ENCODE measurements around the gene WIF1. TPM values are rescaled to one million over a fixed set of nuclear protein-coding genes. Genes with fewer than 3 reads are reported as not detected.
A peak's percentile ranks its signal among the peaks of the same experiment; 100 is the strongest.

The WIF1 gene
- polyA plus RNA-seq, 1 experiment: not detected

GRCh38 chr12:65106948-65107347 is 14.2 kb downstream of the WIF1 start:
- H3K36me3 ChIP-seq (ENCODE audit: control insufficient read depth, insufficient read depth, low read length): no peaks in the 10 kb centered on the region
- TF ChIP-seq CTCF (IDR thresholded peaks at IDR 0.05; ENCODE audit: insufficient read depth, low read depth, low read length): peak; percentile 33; the same call in 1 of the 2 replicates
- POLR2A ChIA-PET: no interaction called here
- CTCF ChIA-PET: interaction anchor here (0.7 to 2.7 kb wide), 8 partner anchors 10 to 219 kb away, joined by 3 to 7 read pairs (median 4); no protein-coding TSS in a partner anchor
- H3K4me3 ChIP-seq (ENCODE audit: low read depth, low read length): no peak overlapping the region
- peaks cover 4% of the 10 kb centered on the region for H3K27me3 ChIP-seq (ENCODE audit: control insufficient read depth, insufficient read depth, low read length)
- DNase-seq (ENCODE audit: low read depth): no peak

GRCh38 chr12:65100140-65100539 is 21.0 kb downstream of the WIF1 start:
- Histone ChIP-seq H3K36me3 (ENCODE audit: control insufficient read depth, insufficient read depth, low read length) (no peaks in the 10 kb centered on the region), H3K27me3 (ENCODE audit: control insufficient read depth, insufficient read depth, low read length) (peaks cover 5% of the 10 kb centered on the region; the same call in 1 of the 2 replicates), H3K4me3 (ENCODE audit: low read depth, low read length) (no peak overlapping the region)
- no peak for TF ChIP-seq CTCF (IDR thresholded peaks at IDR 0.05; ENCODE audit: insufficient read depth, low read depth, low read length)
- POLR2A ChIA-PET: no interaction called here
- no peak for DNase-seq (ENCODE audit: low read depth)
- CTCF ChIA-PET: no interaction called here

- no peak for DNase-seq (ENCODE audit: low read depth)
- H3K4me3 ChIP-seq (ENCODE audit: low read depth, low read length): no peak overlapping the region
- no peak for TF ChIP-seq CTCF (IDR thresholded peaks at IDR 0.05; ENCODE audit: insufficient read depth, low read depth, low read length)
- H3K27me3 ChIP-seq (ENCODE audit: control insufficient read depth, insufficient read depth, low read length): peaks cover 5% of the 10 kb centered on the region; the same call in 1 of the 2 replicates
- CTCF ChIA-PET: no interaction called here
- POLR2A ChIA-PET: no interaction called here
- H3K36me3 ChIP-seq (ENCODE audit: control insufficient read depth, insufficient read depth, low read length): no peaks in the 10 kb centered on the region
Observed at GRCh38 chr12:65099182-65099581, 21.9 kb downstream of the WIF1 start.

- no peak overlapping the region for H3K4me3 ChIP-seq (ENCODE audit: low read depth, low read length)
- ChIA-PET CTCF (no interaction called here), POLR2A (no interaction called here)
- H3K36me3 ChIP-seq (ENCODE audit: control insufficient read depth, insufficient read depth, low read length): no peaks in the 10 kb centered on the region
- DNase-seq (ENCODE audit: low read depth): no peak
- no peak for TF ChIP-seq CTCF (IDR thresholded peaks at IDR 0.05; ENCODE audit: insufficient read depth, low read depth, low read length)
- H3K27me3 ChIP-seq (ENCODE audit: control insufficient read depth, insufficient read depth, low read length): peaks cover 8% of the 10 kb centered on the region; the same call in 1 of the 2 replicates
Observed at GRCh38 chr12:65098364-65098763, 22.7 kb downstream of the WIF1 start.

GRCh38 chr12:65094722-65095121 is 26.4 kb downstream of the WIF1 start:
- Histone ChIP-seq H3K4me3 (ENCODE audit: low read depth, low read length) (no peak overlapping the region), H3K36me3 (ENCODE audit: control insufficient read depth, insufficient read depth, low read length) (no peaks in the 10 kb centered on the region), H3K27me3 (ENCODE audit: control insufficient read depth, insufficient read depth, low read length) (peaks cover 9% of the 10 kb centered on the region; the same call in 1 of the 2 replicates)
- DNase-seq (ENCODE audit: low read depth): no peak
- TF ChIP-seq CTCF (IDR thresholded peaks at IDR 0.05; ENCODE audit: insufficient read depth, low read depth, low read length): no peak
- CTCF ChIA-PET: no interaction called here
- POLR2A ChIA-PET: no interaction called here
